Measurements from ENCODE around the gene KCNIP1. TPM values are rescaled to one million over a fixed set of nuclear protein-coding genes. Genes with fewer than 3 reads are reported as not detected.

The KCNIP1 gene
- total and polyA plus RNA-seq, 9 donors = 1.9 to 8.3 (median 4.0) TPM

DNA sequence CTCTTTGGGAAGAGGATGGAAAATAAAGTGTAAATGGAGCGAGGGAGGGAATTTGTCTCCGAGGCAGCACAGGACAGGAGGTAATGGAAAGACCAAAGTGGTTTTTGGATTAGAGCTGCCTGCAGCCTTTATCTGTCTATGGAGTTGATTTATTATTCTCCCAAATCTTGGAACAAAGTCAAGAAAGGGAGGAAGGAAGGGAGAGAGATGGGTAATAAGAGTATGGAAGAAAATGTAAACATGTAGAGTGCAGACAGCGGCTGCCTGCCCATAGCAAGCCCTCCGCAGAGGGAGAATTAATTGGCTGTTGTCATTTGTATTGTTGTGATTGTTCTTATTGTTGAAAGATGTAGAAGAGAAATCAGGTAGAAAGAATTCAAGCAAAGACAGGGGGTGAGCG, 15.7 kb downstream of the KCNIP1 start:
- Histone ChIP-seq H3K27ac (ENCODE audit: low read length) (no peak overlapping the region), H3K4me3 (ENCODE audit: low read length) (no peak overlapping the region), H3K36me3 (ENCODE audit: control insufficient read depth, insufficient read depth, low read length) (no peaks in the 10 kb centered on the region), H3K27me3 (ENCODE audit: control insufficient read depth, insufficient read depth, low read length) (peaks cover 2% of the 10 kb centered on the region), H3K4me1 (ENCODE audit: control insufficient read depth, insufficient read depth, low read length) (peaks cover 28% of the 10 kb centered on the region), H3K9me3 (replicated peaks; ENCODE audit: control insufficient read depth, low read depth, low read length) (no peaks in the 10 kb centered on the region)
- DNase-seq = no peak
- 69% methylated on average over 4 of the region's 5 CpGs for WGBS (ENCODE audit: insufficient coverage)

DNA sequence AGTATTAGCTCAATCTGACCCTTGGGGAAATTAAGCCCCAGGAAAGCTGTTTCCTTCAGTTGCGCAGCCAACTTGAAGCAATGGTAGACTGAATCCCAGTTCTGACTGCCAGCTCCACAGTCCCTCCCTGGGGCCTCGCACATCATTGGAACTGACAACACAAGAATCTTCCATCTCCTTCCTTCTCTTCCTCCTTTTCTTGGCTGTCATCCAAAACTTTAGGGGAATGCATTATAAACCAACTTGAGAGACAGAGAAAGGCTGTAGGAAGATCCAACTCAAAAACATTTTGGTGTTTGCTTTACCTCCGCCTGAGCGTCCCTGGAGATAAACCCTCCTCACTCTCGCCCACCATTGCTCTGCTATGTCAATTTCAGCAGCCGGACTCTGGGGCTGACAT, 16.6 kb downstream of the KCNIP1 start:
- Histone ChIP-seq H3K4me3 (ENCODE audit: low read length) (no peak overlapping the region), H3K36me3 (ENCODE audit: control insufficient read depth, insufficient read depth, low read length) (no peaks in the 10 kb centered on the region), H3K27me3 (ENCODE audit: control insufficient read depth, insufficient read depth, low read length) (peaks cover 2% of the 10 kb centered on the region), H3K27ac (ENCODE audit: low read length) (no peak overlapping the region), H3K9me3 (replicated peaks; ENCODE audit: control insufficient read depth, low read depth, low read length) (no peaks in the 10 kb centered on the region), H3K4me1 (ENCODE audit: control insufficient read depth, insufficient read depth, low read length) (peaks cover 28% of the 10 kb centered on the region)
- 53% methylated on average over 6 of the region's 6 CpGs for WGBS (ENCODE audit: insufficient coverage)
- peak; percentile 65 for DNase-seq

DNA sequence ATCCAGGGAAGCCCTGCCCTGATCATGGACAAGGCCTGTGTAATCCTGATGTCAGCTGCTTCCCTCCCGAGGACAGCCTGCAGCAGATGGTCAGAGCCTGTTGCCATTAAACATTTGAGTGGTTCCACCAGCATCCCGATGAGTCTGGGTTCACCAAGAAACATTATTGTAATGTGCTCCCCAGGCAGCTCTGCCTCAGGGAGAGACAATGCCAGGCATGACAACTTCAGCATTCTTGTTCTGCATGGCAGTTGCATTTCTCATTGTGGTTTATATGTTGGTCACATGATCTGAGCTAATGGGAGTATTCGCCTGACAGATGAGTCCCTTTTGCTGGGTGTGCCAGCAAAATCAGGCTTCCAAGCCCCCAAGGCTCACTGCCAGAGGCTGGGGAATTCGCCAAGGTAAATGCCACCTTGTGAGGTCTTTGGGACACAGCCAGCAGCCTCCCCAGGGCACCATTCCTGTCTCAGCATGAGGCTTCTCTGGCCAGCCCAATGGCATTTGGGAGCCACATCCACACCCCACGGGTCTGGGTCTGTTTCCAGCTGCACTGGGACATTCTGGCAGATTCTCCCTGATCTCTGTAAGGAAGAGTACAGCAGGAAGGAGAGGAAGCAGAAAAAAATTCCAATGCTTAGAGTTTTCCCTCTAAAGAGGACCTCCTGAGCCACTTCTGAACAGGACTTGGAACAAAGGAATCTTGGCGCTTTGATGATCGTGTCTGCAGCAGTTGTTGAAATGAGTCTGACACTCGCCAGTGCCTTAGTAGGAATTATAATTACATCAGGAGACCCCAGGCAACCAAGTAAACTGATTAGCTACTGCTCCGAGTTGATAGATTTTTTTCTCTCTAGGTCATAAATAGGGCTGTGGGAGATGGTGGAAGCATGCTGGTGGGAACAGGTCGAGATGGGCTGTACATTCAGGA, 18.7 kb downstream of the KCNIP1 start:
- peak; percentile 74 for DNase-seq
- Histone ChIP-seq H3K4me3 (ENCODE audit: low read length) (no peak overlapping the region), H3K27ac (ENCODE audit: low read length) (peak overlapping the region; percentile 76), H3K9me3 (replicated peaks; ENCODE audit: control insufficient read depth, low read depth, low read length) (no peaks in the 10 kb centered on the region), H3K27me3 (ENCODE audit: control insufficient read depth, insufficient read depth, low read length) (peaks cover 2% of the 10 kb centered on the region), H3K36me3 (ENCODE audit: control insufficient read depth, insufficient read depth, low read length) (no peaks in the 10 kb centered on the region), H3K4me1 (ENCODE audit: control insufficient read depth, insufficient read depth, low read length) (peaks cover 28% of the 10 kb centered on the region)
- 41% methylated on average over 4 of the region's 10 CpGs for WGBS (ENCODE audit: insufficient coverage)

DNA sequence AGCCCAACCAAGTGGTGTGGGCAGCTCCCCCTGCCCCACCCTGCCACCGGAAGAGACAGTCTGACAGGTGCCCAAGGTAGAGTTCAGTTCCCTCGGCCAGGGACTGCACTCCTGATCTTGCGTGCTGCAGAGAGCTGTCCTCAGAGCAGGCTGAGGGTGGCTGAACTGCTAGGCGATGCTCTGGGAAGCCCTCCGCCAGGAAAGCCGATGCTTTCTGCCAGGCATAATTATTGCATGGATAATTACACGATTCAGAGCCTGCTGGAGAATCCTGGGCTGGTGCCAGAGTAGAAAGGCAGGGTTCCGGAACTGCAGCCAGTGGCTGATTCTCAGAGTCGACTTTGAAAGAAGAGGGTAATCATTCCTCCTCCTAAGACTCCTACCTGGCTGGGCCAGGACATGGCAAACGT, 19.3 kb downstream of the KCNIP1 start:
- no peaks in the 10 kb centered on the region for H3K36me3 ChIP-seq (ENCODE audit: control insufficient read depth, insufficient read depth, low read length)
- peaks cover 2% of the 10 kb centered on the region for H3K27me3 ChIP-seq (ENCODE audit: control insufficient read depth, insufficient read depth, low read length)
- H3K9me3 ChIP-seq (replicated peaks; ENCODE audit: control insufficient read depth, low read depth, low read length) = no peaks in the 10 kb centered on the region
- H3K4me1 ChIP-seq (ENCODE audit: control insufficient read depth, insufficient read depth, low read length) = peaks cover 28% of the 10 kb centered on the region
- peak overlapping the region; percentile 76 for H3K27ac ChIP-seq (ENCODE audit: low read length)
- DNase-seq = peak; percentile 60
- H3K4me3 ChIP-seq (ENCODE audit: low read length) = no peak overlapping the region
- 17% methylated on average over 7 of the region's 10 CpGs for WGBS (ENCODE audit: insufficient coverage)

DNA sequence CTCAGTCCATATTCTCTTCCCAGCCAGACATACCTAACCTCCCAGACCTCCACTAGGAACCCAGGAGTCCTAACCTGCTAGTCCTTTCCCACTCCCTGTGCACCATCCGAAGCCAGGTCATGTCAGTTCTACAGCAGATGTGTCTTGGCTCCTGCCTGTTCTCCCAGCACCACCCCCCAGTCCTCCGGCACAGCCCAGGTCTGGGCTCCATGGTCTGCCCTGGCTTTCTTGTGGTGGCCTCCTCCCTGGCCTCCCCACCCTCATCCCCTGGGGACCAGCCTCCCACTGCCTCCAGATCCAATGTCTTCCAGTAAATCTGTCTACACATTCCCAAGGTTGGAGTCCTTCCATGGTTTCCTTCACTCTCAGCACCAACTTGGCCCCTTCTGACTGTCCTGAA, 20.0 kb downstream of the KCNIP1 start:
- peaks cover 2% of the 10 kb centered on the region for H3K27me3 ChIP-seq (ENCODE audit: control insufficient read depth, insufficient read depth, low read length)
- WGBS (ENCODE audit: insufficient coverage) = 68% methylated on average over 2 of the region's 2 CpGs
- H3K27ac ChIP-seq (ENCODE audit: low read length) = no peak overlapping the region
- no peak overlapping the region for H3K4me3 ChIP-seq (ENCODE audit: low read length)
- no peak for DNase-seq
- no peaks in the 10 kb centered on the region for H3K9me3 ChIP-seq (replicated peaks; ENCODE audit: control insufficient read depth, low read depth, low read length)
- H3K4me1 ChIP-seq (ENCODE audit: control insufficient read depth, insufficient read depth, low read length) = peaks cover 28% of the 10 kb centered on the region
- no peaks in the 10 kb centered on the region for H3K36me3 ChIP-seq (ENCODE audit: control insufficient read depth, insufficient read depth, low read length)

DNA sequence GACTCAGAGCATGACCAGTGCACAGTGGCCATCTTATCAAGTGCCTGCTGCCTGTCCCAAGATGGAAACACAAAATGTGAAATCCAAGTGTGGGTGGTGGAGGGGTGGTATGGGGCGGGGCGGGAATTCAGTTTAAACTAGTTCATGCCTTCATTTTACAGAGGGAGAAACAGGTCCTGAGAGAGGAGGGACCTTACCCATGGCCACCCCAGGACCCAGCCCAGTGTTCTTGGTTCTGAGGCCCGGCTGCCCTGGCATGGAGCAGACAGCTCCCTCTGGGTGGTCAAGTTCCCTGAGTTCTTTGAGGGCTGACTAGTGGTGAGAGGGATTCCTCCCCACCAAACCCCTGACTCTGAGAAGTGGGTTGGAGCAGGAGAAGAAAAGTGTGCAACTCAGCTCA, 20.8 kb downstream of the KCNIP1 start:
- WGBS (ENCODE audit: insufficient coverage) = no CpG with 5 or more reads among the region's 3 CpGs

DNA sequence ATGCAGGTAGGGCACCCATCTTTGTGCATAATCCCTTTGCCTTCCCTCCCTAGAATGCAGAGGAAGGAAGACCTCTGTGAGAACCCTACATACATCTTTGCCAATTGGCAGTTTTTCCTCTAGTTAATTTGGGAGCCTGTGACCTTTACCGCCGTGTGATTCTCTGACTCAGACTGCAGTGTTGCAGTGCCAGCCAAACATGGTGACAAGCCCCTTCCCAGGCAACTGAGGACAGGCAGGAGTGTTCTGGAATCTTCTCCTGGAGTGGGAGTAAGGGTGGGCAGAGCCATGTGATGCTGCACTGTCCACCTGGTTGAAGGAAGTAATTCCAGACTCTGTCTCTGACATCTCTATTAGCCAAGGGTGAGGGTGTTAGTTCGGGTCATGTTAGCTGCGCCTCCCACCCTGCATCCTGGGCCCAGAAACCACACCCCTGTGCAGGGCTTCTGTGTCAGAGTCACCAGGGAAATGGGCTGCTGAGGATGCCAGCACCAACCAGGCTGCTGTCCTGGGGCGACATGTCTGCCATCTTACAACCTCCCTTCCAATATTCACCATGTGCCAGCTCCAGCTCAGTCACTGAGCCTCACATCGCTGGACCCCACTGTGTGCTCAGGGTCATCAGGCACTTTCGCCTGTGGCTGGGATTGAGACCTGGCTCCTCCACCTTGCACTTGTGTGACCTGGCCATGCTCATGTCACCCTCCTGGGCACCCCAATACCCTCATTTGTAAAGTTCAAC, 21.8 kb downstream of the KCNIP1 start:
- DNase-seq = no peak
- H3K27ac ChIP-seq (ENCODE audit: low read length) = no peak overlapping the region
- H3K36me3 ChIP-seq (ENCODE audit: control insufficient read depth, insufficient read depth, low read length) = no peaks in the 10 kb centered on the region
- no peak overlapping the region for H3K4me3 ChIP-seq (ENCODE audit: low read length)
- no peaks in the 10 kb centered on the region for H3K9me3 ChIP-seq (replicated peaks; ENCODE audit: control insufficient read depth, low read depth, low read length)
- H3K4me1 ChIP-seq (ENCODE audit: control insufficient read depth, insufficient read depth, low read length) = peaks cover 25% of the 10 kb centered on the region
- peaks cover 2% of the 10 kb centered on the region for H3K27me3 ChIP-seq (ENCODE audit: control insufficient read depth, insufficient read depth, low read length)
- WGBS (ENCODE audit: insufficient coverage) = 91% methylated on average over 5 of the region's 7 CpGs

More for the DNA sequence above, 20.8 kb downstream of the KCNIP1 start:
- Histone ChIP-seq H3K27ac (ENCODE audit: low read length) (no peak overlapping the region), H3K36me3 (ENCODE audit: control insufficient read depth, insufficient read depth, low read length) (no peaks in the 10 kb centered on the region), H3K9me3 (replicated peaks; ENCODE audit: control insufficient read depth, low read depth, low read length) (no peaks in the 10 kb centered on the region), H3K4me3 (ENCODE audit: low read length) (no peak overlapping the region), H3K27me3 (ENCODE audit: control insufficient read depth, insufficient read depth, low read length) (peaks cover 2% of the 10 kb centered on the region), H3K4me1 (ENCODE audit: control insufficient read depth, insufficient read depth, low read length) (peaks cover 28% of the 10 kb centered on the region)
- DNase-seq = no peak

DNA sequence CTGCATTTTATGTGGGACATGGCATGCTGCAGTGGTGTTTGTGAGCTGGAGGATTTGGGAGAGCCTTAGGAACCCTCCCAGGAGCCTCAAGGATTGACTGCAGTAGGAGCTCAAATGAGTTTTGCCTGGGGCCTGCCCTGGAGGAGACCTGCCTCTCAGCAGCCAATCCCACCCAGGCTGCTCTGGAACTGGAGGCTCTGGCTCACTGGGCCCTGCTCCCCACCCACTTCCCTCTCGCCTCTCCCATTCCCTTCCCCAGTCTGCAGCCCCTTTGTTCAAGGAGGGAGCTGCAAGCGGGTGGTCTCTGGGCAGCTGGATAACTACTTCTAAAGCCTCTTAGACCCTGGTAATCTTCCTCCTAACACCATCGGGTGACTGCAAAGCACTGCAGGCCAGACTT, 24.2 kb downstream of the KCNIP1 start:
- WGBS (ENCODE audit: insufficient coverage) = 0% methylated on average over 1 of the region's 3 CpGs
- H3K36me3 ChIP-seq (ENCODE audit: control insufficient read depth, insufficient read depth, low read length) = no peaks in the 10 kb centered on the region
- H3K27ac ChIP-seq (ENCODE audit: low read length) = no peak overlapping the region
- H3K9me3 ChIP-seq (replicated peaks; ENCODE audit: control insufficient read depth, low read depth, low read length) = no peaks in the 10 kb centered on the region
- H3K27me3 ChIP-seq (ENCODE audit: control insufficient read depth, insufficient read depth, low read length) = peaks cover 2% of the 10 kb centered on the region
- no peak for DNase-seq
- H3K4me1 ChIP-seq (ENCODE audit: control insufficient read depth, insufficient read depth, low read length) = peaks cover 12% of the 10 kb centered on the region
- no peak overlapping the region for H3K4me3 ChIP-seq (ENCODE audit: low read length)

DNA sequence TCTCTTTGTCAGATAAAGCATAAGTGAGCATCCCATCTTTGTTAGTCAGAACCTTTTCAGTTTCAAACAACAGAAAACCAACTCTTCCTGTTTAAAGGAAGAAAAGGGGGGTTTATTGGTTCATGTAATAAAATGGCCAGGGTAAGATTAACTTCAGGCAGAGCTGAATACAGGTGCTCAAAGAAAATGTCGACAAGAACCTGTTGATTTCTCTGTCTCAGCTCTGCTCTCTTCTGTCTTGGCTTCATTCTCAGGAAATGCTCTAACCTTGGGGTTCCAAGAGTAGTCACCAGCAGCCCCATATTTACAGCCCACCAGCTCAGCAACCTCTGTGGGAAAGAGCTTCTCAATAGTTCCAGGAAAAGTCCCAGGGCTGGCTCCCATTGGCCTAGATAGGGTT, 25.2 kb downstream of the KCNIP1 start:
- Histone ChIP-seq H3K4me1 (ENCODE audit: control insufficient read depth, insufficient read depth, low read length) (peaks cover 2% of the 10 kb centered on the region), H3K4me3 (ENCODE audit: low read length) (no peak overlapping the region), H3K27ac (ENCODE audit: low read length) (no peak overlapping the region), H3K27me3 (ENCODE audit: control insufficient read depth, insufficient read depth, low read length) (peaks cover 3% of the 10 kb centered on the region), H3K9me3 (replicated peaks; ENCODE audit: control insufficient read depth, low read depth, low read length) (no peaks in the 10 kb centered on the region), H3K36me3 (ENCODE audit: control insufficient read depth, insufficient read depth, low read length) (no peaks in the 10 kb centered on the region)
- no peak for DNase-seq
- 83% methylated on average over 1 of the region's 1 CpG for WGBS (ENCODE audit: insufficient coverage)

DNA sequence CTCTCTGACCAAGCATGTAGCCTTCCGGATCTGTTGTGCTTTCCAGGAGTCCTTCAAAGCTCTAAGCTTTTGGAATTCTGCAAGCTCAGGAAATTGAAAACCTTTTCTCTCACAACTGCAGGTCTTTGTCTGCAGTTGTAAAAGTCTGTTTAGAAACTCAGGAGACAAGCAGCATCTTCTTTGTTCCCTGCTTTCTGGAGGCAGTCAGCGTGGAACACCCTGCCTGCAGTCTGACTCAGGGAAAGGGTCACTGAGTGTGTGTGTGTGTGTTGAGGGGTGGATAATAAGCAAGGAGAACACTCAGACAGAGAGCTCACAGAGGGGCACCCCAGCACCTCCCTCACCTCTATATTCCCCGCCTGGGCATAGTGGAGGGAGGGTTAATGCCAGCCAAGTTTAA, 29.1 kb downstream of the KCNIP1 start:
- H3K27me3 ChIP-seq (ENCODE audit: control insufficient read depth, insufficient read depth, low read length) = peaks cover 7% of the 10 kb centered on the region
- no CpG with 5 or more reads among the region's 3 CpGs for WGBS (ENCODE audit: insufficient coverage)
- H3K27ac ChIP-seq (ENCODE audit: low read length) = no peak overlapping the region
- no peaks in the 10 kb centered on the region for H3K9me3 ChIP-seq (replicated peaks; ENCODE audit: control insufficient read depth, low read depth, low read length)
- H3K4me3 ChIP-seq (ENCODE audit: low read length) = no peak overlapping the region
- DNase-seq = no peak
- peaks cover 6% of the 10 kb centered on the region for H3K4me1 ChIP-seq (ENCODE audit: control insufficient read depth, insufficient read depth, low read length)
- H3K36me3 ChIP-seq (ENCODE audit: control insufficient read depth, insufficient read depth, low read length) = no peaks in the 10 kb centered on the region

Data from muscle of leg (tissue), 11 donors.